Uterus (tissue), 2 donors: Measurements from ENCODE around the gene PTPRN2.

Experiments
- POLR2A ChIP-seq, 2 donors: fragments of 450-650 bp; IDR thresholded peaks; one replicate each; pipeline ENCODE4 v1.6.1; 2016; ENCODE audit warnings: antibody characterized with exemption in 2 of 2, mild to moderate bottlenecking in 1 of 2, moderate library complexity in 1 of 2
- TF ChIP-seq, protein P1 (sequence below), 4 experiments: fragments of 200-600 bp in 2 of 4; fragments of 450-650 bp in 2 of 4; sonication (generic) in 2 of 4; IDR thresholded peaks; one replicate each; pipeline ENCODE4 v1.5.1; 2016 to 2019; ENCODE audit warnings: antibody characterized with exemption in 4 of 4, mild to moderate bottlenecking in 2 of 4, moderate library complexity in 1 of 4

DNA sequence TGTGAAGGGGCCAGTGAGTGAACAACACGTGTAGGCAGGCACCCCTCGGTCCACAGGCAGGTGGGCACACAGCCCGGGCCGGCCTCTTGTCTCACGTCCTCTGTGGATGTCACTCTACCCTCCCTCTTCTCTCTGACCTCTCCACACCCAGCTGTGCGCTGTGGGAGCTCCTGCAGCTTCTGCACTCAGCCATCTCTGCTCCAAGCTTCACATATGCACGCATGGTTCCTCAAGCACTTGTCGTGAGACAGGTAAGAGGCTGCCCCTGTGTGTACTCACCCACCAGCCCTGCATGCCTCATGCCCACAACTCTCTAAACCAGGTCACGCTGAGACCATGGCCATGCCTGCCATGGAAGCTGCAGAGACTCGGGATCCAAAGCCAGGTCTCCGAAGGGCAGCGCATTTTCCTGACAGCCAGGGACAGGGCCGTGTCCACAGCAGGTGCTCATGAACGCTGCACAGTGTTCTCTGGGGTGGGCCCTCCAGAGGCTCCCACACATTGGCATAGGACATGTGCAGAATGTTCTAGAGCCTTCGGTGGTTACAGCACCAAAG, 477.5 kb downstream of the PTPRN2 start:
- no peak for TF ChIP-seq POLR2A (IDR thresholded peaks at IDR 0.05)
- TF ChIP-seq, protein P1, sequence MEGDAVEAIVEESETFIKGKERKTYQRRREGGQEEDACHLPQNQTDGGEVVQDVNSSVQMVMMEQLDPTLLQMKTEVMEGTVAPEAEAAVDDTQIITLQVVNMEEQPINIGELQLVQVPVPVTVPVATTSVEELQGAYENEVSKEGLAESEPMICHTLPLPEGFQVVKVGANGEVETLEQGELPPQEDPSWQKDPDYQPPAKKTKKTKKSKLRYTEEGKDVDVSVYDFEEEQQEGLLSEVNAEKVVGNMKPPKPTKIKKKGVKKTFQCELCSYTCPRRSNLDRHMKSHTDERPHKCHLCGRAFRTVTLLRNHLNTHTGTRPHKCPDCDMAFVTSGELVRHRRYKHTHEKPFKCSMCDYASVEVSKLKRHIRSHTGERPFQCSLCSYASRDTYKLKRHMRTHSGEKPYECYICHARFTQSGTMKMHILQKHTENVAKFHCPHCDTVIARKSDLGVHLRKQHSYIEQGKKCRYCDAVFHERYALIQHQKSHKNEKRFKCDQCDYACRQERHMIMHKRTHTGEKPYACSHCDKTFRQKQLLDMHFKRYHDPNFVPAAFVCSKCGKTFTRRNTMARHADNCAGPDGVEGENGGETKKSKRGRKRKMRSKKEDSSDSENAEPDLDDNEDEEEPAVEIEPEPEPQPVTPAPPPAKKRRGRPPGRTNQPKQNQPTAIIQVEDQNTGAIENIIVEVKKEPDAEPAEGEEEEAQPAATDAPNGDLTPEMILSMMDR (IDR thresholded peaks at IDR 0.05): no peak
